Stimulated activated CD8-positive, alpha-beta memory T cell treated with anti-CD3 and anti-CD28 coated beads, Interleukin-7, amount 100 ng/mL, for 24 hours (primary cell): ENCODE results near the gene FTCD.
"Not testable (repeated sequence)": the region's sequence is repeated elsewhere in the genome, so short reads cannot be mapped to it uniquely, and the experiment has no call there.

Experiments
- DNase-seq: peaks from one replicate; pipeline ENCODE4 v3.0.0-alpha.2; 2020; ENCODE audit warnings: low read depth

Gene FTCD

DNA sequence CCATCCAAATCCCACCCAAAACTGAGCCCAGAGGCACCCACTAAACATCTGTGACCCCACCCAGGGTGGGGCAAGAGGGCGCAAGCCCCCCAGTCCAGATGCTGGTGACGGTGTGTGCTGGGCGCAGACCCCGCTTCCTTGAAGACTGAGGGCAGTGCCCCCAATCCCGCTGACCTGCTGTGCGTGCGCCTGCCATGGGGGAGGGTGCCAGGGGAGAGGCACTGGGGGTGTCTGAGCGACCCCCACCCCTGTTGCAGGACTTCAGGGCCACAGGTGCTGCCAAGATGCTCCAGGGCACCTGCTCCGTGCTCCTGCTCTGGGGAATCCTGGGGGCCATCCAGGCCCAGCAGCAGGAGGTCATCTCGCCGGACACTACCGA is 44.2 kb downstream of the FTCD start:
- no peak for DNase-seq

DNA sequence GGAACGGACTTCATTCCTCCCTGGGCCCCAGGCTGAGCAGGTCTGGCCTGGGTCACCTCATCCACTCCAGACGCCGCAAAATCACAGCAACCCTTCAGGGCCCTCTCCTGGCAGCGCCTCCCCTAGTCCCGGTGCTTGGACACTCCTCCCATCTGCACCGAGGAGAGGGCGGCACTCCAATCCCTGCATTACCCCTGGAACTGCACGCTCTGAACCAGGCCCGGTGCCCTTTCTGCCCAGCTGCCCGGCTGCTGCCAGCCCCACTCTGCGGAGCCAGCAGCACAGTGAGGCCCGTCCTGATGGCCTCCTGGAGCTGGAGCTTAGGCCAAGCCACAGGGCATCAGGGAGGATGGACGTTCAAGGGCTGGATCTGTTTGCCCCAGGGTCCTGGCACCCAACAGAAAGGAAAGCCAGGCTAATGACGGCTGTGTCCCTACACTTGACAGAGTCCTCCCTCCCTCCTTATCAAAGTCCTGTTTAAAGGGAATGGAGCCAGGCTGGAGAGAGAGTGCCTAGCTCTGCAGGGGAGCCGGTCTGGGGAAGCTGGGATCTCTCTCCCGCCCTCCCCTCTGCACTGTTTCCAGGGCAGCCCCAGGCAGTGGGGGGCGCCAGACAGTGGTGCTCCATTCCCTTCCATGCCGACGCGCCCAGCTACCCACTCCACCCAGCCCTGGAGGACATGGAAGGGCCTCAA is 44.7 kb downstream of the FTCD start:
- DNase-seq, result no peak

DNA sequence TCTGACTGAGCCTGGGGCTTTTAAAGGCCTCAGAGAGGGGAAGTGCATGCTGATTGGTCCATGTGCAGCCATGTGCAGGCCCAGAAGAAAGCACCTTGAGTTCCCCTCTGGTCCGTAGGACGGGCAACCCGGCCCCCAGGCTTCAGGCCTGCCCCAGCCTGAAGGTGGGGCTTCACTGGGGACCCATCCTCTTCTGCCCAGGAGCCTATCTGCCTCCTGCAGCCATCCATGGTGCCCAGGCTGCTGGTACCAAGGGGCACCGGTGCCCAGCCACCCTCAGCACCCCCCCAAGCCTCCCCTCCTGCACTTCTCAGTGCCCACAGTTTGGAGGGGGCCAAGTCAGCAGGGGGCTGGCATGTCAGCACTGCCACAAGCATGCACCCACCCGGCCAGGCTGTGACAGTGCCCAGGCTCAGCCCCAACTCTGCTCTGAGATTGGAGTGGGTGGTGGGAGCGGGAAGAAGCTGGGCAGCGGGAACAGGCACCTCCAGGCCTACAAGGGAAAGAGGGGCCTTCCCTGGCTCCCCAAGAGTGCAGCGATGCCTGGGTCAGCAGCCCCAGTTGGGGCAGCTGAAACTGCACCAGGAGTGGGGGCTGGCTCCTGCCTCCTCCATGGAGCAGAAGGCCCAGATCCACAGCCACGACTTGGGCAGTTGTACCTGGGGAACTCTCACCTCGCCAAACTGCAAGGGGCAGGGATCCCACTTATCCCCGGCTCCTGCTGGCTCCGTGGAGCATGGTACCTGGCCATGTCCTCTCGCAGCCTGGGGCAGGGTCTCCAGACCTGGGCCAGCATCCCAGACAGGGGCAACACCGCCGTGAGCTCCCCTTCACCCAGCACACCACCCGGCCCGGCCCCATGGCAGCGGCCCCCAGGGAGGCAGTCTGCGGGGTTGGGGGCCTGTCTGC is 45.8 kb downstream of the FTCD start:
- no peak for DNase-seq

DNA sequence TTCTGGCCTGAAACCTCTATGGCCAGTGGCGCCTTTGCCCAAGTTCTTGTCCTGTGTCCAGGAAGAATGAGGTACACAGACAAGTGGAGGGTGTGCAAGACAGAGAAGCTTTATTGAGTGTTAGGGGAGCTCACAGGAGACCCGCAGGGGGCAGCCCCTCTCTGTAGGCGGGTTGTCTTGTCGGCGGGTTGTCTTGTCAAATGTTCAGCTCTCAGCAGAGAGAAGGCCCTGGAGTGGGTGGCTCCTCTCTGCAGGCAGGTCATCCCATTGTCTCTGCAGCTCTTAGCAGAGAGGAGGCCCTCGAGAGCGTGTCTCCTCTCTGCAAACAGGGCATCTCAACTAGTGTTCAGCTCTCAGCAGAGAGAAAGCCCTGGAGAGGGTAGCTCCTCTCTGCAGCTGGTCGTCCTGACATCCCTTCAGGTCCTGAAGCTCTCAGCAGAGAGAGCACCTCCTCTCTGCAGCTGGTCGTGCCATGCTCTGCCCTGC is 46.5 kb downstream of the FTCD start:
- no peak for DNase-seq

DNA sequence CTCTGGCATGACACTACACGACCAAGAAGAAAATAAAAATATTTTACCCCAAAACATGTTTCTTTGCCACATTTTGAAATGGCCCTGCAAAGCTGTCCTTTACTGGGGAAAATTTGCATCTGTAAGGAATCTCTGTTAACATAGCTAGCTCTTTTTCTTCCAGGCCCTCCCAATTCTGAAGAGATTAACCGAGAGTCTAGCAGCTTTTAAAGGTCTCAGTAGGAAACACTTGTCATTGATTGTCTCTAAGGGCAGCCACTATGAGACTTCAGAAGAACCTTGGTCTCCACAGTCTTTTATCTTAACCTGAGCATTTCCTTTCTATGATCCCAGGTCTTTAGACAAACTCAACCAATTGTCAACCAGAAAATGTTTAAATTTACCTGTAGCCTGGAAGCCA is 48.0 kb downstream of the FTCD start:
- not testable (repeated sequence) for DNase-seq

DNA sequence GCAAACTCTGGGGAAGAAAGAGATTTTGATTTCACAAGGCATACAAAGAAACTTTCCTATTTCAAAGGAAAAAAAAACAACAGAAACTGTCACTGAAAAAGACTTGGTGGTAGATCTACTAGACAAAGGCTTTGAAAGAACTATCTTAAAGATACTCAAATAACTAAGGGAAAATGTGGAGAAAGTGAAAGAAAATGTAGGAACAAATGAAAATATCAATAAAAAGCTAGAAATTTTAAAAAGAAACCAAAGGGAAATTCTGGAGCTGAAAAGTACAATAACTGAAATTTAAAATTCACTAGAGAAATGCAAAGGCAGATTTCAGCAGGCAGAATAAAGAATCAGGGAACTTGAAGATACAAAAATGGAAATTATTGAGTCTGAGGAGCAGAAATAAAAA is 51.3 kb downstream of the FTCD start:
- DNase-seq, result no peak

DNA sequence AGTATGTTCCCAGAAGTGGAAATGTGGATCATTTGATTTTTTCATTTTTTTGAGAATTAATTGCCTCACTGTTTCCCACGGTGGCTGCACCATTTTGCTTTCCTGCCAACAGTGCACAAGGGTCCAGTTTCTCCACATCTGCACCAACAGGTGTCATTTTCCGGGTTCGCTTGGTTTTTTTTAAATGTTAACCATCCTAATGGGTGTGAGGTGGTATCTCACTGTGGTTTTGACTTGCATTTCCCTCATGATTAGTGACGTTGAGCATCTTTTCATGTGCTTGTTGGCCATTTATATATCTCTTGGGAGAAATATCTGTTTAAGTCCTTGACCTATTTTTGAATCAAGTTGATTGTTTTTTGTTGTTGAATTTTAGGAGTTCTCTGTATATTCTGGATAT is 54.5 kb downstream of the FTCD start:
- DNase-seq, result no peak

DNA sequence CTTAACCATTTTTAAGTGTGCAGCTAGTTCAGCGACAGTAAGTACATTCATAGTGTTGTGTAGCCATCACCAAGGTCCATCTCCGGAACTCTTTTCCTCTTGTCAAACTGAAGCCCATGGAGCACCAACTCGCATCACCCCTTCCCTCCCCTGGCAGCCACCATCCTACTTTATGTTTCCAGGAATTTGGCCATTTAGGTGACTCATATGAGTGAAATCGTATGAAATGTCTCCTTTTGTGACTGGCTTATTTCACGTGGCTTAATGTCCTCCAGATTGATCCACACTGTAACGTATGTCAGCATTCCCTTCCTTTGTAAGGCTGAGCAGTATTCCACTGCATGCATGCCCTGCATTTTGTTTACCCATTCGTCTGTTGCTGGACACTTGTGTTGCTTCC is 55.0 kb downstream of the FTCD start:
- DNase-seq, result no peak

DNA sequence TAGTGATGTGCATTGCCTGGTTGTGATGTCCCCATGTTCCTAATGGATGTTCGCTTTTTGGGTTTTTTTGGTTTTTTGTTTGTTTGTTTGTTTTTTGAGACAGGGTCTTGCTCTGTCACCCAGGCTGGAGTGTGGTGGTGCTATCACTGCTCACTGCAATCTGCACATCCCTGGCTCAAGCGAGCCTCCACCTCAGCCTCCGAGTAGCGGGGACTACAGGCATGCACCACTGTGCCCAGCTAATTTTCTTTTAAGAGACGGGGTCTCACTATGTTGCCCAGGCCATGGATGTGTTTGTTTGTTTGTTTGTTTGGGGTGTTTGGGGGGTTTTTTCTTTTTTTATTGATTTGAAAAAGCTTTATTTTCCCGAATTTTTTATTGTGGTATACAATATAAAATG is 55.4 kb downstream of the FTCD start:
- no peak for DNase-seq

DNA sequence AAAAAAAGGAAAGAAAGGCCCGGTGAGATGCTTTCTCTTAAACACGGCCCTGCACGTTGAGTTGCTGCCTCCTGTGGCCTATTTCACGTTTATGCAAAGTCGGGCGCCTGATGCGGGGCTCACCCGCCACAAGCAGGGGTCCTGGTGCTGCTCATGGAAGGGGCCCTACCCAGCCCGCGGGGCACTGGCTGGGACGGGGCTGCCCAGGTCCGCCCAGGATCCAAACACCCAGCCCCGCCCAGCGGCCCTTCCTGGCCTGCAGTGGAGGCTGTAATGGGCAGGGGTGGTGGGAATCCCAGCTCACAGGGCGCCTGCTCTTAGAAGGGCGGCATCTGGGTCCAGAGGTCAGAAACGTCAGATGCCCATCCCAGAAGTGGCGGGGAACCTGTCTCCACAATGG is 55.9 kb downstream of the FTCD start:
- no peak for DNase-seq

DNA sequence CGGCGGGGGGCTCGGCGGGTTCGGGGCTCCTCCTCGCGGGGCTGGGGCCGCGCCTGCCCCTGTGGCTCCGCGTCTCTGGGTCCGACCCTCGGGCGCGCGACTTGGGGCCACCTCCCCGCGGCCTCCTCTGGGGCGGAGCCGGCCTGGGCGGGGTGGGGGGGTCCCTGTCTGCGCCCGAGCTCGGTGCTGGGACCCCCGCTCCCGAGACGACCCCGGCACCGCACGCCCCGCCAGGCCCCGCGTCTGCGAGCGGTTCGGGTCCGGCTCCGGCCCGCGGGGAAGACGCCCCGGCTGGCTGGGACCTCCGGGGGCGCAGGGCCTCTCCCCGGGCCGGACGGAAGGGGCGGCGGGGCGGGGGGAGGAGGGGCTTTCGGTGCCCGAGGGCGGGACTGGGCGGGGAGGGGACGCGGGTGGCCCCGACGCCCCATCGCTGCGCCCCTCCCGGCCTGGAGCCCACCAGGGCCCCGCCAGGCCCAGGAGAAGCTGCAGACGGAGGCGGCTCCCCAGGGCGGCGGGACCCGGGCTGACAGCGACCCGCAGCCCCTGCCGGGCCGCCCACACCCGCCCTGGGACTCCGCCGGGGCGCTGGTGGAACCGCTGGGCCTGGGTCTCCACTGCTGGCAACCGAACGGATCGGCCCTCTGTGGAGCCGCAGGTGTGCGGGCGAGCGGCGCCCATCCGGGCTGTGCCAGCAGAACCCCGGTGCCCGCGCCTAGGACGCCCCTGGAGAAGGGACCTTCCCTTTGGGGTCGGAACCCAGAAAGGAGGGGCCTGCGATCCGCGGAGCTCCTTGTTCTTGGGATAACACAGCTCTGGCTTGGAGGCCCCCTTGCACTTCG is 56.9 kb downstream of the FTCD start:
- no peak for DNase-seq

DNA sequence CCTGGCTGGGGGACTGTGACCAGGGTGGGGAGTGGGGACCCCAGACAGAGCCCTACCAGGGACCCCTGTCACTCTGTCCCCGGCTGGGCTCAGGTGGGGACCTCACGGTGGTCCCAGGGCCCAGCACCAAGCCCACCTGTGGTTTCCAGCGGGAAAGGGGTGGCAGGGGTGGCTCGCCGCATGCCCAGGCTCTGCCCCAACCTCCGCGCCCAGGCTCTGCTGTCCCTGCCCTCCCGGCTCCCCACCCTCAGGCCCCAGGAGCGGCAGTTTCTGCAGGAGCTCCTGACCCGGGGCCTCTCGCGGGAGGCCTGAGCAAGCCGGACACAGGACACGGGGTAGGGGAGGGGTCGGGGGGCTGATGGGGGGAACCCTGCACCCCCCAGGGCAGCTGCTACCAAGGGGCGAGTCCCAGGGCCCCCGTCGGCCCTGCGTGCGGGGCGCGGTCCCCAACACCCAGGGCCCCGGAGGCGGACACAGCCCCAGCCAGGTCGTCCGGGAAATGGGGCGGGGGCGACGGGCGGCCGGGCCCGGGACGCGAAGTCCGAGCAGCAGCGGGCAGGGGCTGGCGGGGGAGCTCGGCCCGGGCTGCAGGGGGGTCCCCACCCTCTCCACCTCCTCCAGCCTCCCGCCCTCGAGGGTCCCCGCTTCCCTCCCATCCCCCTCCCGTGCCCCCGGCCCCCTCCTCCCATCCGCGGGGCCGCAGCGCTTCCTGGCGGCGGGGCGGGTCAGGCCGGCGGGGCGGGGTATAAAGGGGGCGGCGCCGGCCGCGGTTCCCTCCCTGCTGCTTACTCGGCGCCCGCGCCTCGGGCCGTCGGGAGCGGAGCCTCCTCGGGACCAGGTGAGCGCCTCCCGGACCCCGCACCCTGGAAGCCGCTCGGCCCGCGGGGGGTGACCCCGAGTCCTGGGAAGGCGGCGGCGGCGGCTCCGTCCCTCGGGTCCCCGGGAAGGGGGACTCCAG is 57.8 kb downstream of the FTCD start, which contains the start of gene COL6A2:
COL6A2 (plus strand) TSS at position 777 of the 958 bp plus-strand sequence.
- peak; percentile 21 for DNase-seq

DNA sequence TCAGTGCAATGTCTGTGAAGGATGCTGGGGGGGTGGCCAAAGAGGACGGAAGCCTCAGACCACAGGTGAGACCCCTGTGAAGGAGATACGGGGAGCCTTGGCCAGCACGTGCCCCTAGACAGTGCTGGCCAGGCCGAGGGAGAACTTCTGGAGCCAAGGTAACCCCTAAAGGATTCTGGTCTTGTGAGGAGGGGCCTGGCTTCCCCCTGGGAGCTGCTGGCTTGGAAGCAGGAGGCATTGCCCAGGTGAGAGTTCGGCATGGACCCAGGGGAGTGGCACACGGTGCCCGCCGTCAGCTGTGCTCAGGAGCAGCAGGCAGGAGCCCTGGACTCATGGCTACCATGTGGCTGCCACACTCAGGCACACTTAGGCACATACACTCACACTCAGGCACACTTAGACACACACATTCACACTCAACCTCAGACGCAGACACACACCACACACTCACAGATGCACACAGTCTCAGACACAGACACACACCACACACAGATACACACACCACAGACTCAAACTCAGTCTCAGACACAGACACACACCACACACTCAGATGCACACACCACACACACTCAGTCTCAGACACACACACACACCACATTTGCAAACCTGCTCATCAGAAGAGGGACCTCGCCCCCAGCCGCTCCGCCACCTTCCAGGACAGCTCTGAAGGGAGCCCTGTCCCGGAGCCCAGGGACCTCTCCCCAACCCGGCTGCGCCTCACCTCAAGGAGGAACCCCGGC is 58.6 kb downstream of the FTCD start:
- no peak for DNase-seq

DNA sequence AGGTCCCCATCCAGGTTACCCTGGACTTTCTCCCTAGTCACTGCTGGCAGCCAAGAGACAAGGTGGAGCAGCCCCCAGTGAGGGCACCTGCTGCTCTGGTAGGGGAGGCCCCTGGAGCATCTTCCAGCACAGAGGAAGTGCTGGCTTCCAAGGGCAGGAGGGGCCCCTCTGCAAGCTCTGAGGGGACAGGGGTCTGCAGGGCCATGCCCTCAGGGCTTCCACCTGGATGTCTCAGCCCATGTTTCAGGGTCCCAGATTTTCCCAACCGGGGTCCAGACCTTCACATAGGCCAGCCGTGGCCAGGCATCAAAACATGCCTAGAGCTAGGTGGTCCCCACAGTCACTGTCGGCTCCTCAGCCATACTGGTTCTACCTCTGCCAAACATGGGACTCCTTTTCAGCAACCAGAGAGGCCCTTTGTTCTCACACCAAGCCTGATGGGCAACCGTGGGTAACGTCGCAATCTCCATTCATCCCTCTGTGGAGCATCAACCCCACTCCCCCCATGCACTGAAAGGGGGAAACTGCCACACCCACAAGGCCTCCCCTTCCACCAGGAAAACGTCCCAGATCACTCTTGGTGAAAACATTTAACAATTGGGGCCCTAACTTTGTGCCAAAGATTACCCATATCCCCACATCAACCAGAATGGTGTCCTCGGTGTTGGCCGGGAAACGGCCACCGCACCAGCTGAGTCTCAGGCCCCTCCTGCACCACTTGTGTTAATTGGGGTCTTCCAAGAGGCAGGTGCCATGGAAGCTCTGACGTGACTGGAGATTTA is 59.4 kb downstream of the FTCD start:
- no peak for DNase-seq

DNA sequence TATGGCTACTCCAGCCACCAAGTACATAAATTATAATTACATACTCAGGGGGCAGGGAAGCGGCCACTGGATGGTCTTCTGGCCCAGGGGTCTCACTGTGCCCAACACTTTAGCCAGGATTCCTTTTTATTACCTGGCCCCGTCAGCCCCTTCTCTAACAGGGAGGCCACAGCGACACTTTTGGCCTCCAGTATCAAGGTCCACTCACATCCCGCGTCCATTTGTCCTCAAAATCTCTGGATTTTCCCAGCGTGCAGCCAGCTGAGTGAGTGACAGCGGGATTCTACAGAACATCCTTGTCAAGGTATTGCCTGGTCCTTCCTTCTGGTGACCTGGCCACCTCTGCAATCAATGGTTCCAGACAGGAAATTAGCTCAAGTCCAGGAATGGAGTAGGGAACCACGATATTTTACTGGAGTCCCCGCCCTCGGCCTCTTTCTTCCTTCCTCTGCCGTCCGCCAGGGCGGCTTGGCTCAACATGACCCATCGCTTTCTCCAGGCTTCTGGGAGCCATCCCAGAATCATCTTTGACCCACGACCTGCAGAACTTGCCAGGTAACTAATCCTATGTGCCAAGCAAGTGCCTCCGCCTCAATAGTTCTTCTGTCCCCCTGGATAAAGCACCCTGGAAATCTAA is 60.2 kb downstream of the FTCD start:
- no peak for DNase-seq

DNA sequence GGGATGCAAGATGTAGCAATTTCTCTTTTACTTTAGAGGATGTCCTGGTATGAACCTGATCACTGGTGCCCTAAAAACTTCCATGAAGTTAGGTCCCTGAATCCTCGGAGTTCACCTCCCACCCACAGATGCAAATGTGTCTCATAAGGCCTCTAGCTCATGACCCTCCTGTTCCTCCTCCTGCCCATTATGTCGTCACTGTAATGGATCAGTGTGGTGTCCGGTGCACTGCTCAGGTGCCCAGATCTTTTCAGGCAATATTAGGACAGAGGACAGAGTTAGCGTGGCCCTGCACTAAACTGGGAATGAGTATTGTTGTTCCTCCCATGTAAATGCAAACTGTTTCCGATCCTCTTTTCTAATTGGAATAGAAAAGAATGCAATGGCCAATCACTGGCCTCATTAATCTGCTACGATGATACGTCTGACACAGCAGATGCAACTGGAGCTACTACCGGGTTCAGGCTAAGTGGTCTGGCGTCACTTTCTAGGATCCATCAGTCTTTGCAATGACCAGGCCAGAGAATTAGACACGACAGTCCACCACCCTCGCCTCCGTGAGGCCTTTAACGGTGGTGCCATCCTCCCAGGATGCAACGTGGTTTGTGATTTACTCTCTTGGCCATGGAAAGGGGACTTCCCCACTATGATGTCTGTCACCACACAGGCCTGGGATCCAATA is 60.8 kb downstream of the FTCD start:
- no peak for DNase-seq

DNA sequence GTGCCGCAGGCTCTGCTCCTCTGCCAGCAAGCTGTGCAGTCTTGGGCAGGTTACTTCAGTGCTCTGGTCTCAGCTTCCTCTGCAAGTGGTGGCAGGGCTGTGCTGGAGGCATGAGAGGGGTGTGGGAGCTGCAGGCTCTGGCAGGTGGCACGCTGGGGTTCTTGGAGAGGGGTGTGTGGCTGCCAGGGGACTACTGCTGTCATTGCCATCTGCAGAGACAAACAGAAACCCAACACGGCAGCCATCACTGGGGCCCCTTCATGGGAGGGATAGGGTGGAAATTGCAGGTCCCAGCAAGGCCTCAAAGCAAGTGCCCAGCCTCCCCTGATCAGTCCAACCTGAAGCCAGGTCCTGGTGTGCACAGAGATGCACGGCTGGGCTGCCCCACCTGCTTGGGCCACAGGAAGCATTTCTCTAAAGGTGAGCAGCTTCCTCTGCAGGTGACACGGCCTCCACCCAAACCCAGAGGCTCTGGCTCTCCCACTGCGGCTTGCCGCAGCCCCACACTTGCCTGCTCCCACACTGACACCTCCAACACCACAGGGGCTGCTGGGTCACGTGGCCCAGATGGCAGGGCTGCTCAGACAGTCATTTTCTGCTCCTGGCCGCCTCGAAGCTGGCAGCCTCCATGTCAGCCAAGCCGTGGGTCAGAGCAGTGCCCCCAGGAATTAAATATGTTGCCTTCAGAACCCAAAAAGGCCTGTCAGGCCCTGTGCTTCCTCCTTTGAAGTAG is 61.5 kb downstream of the FTCD start:
- no peak for DNase-seq
